ENCODE results near the gene NEGR1. TPM values are rescaled to one million over a fixed set of nuclear protein-coding genes. Genes with fewer than 3 reads are reported as not detected.

The NEGR1 gene
- total and polyA plus RNA-seq, 12 donors = 2.3 to 18.3 (median 5.2) TPM

GRCh38 chr1:72284348-72285073, 2.2 kb upstream of the NEGR1 start:
- peak overlapping the region; percentile 54 to 78 (median 70) for H3K4me3 ChIP-seq
- peak in 2 of 9 donors; percentile 12 for TF ChIP-seq CTCF (IDR thresholded peaks at IDR 0.05)
- ATAC-seq = peak in 6 of 8 donors; percentile 5 to 65 (median 38)
- peaks cover 0 to 3% (median 0%) of the 10 kb centered on the region in 7 donors for H3K27me3 ChIP-seq
- peak; percentile 30 to 45 for DNase-seq
- no peaks in the 10 kb centered on the region for H3K9me3 ChIP-seq
- intact Hi-C loops (cut with DNase I) = loop anchor here in 3 of 10 donors (10.0 kb wide), 4 partner anchors 60 to 700 kb away; no protein-coding TSS in a partner anchor
- WGBS, 2 donors = 0 to 1% methylated on average over 24 of the region's 24 CpGs
- H3K4me1 ChIP-seq = peaks cover 0 to 21% (median 10%) of the 10 kb centered on the region in 9 donors
- no peaks in the 10 kb centered on the region for H3K36me3 ChIP-seq
- H3K27ac ChIP-seq = peak overlapping the region; percentile 76 to 94 (median 90)

- intact Hi-C loops (cut with DNase I) = loop anchor here in 3 of 10 donors (10.0 kb wide), 4 partner anchors 61 to 699 kb away; no protein-coding TSS in a partner anchor
- 0 to 1% methylated on average over 7 of the region's 7 CpGs for WGBS, 2 donors
- no peaks in the 10 kb centered on the region for H3K36me3 ChIP-seq
- DNase-seq (no peak), ATAC-seq (no peak)
- H3K9me3 ChIP-seq = no peaks in the 10 kb centered on the region
- H3K4me1 ChIP-seq = peaks cover 0 to 21% (median 10%) of the 10 kb centered on the region in 9 donors
- no peak for TF ChIP-seq CTCF (IDR thresholded peaks at IDR 0.05)
- H3K27me3 ChIP-seq = peaks cover 0 to 3% (median 0%) of the 10 kb centered on the region in 7 donors
- H3K4me3 ChIP-seq = peak overlapping the region; percentile 54 to 78 (median 70)
- peak overlapping the region; percentile 76 to 94 (median 90) for H3K27ac ChIP-seq
Observed at GRCh38 chr1:72284084-72284347, 1.7 kb upstream of the NEGR1 start.

- no peaks in the 10 kb centered on the region for H3K9me3 ChIP-seq
- no peaks in the 10 kb centered on the region for H3K36me3 ChIP-seq
- H3K4me3 ChIP-seq = peak overlapping the region; percentile 54 to 78 (median 70)
- peaks cover 0 to 3% (median 0%) of the 10 kb centered on the region in 7 donors for H3K27me3 ChIP-seq
- intact Hi-C loops (cut with DNase I) = loop anchor here in 3 of 10 donors (10.0 kb wide), 4 partner anchors 61 to 699 kb away; no protein-coding TSS in a partner anchor
- no peak for TF ChIP-seq CTCF (IDR thresholded peaks at IDR 0.05)
- H3K27ac ChIP-seq = peak overlapping the region; percentile 76 to 94 (median 90)
- WGBS, 2 donors = 1% methylated on average over 56 of the region's 56 CpGs
- H3K4me1 ChIP-seq = peaks cover 0 to 21% (median 10%) of the 10 kb centered on the region in 9 donors
- ATAC-seq (peak; percentile 81 to 95 (median 92)), DNase-seq (peak; percentile 73 to 79)
Observed at GRCh38 chr1:72283307-72284083, 1.2 kb upstream of the NEGR1 start.

GRCh38 chr1:72283022-72283306, 625 bp upstream of the NEGR1 start:
- Histone ChIP-seq H3K27me3 (peaks cover 0 to 3% (median 0%) of the 10 kb centered on the region in 7 donors), H3K27ac (peak overlapping the region; percentile 76 to 94 (median 90)), H3K36me3 (no peaks in the 10 kb centered on the region), H3K9me3 (no peaks in the 10 kb centered on the region), H3K4me1 (peaks cover 0 to 21% (median 10%) of the 10 kb centered on the region in 9 donors), H3K4me3 (peak overlapping the region; percentile 54 to 78 (median 70))
- intact Hi-C loops (cut with DNase I) = loop anchor here in 3 of 10 donors (10.0 kb wide), 4 partner anchors 62 to 698 kb away; no protein-coding TSS in a partner anchor
- peak in 2 of 9 donors; percentile 3 to 5 for TF ChIP-seq CTCF (IDR thresholded peaks at IDR 0.05)
- WGBS, 2 donors = 0 to 1% methylated on average over 8 of the region's 8 CpGs
- DNase-seq = no peak
- ATAC-seq = peak in 1 of 8 donors; percentile 3

Measured in heart right ventricle (tissue), 16 donors.